Cardiac fibroblast (primary cell): ENCODE results near the gene WDR47.

Experiments
- DNase-seq, 2 donors: peaks; one replicate each; pipeline versions ENCODE4 v3.0.0 to v3.0.0-alpha.2; 2010; ENCODE audit warnings: low read depth in 2 of 2
- H3K4me3 ChIP-seq, 2 donors: replicated peaks in 1 of 2; 1 replicate in 1 of 2; 2 replicates in 1 of 2; pipeline ENCODE4 v1.5.1; 2011; ENCODE audit warnings: low read depth in 2 of 2, low read length in 2 of 2, mild to moderate bottlenecking in 2 of 2, moderate library complexity in 1 of 2
- CTCF ChIP-seq: IDR thresholded peaks from one replicate; pipeline ENCODE4 v1.5.1; 2011; ENCODE audit warnings: low read depth, mild to moderate bottlenecking, low read length, inconsistent platforms

The WDR47 gene

DNA sequence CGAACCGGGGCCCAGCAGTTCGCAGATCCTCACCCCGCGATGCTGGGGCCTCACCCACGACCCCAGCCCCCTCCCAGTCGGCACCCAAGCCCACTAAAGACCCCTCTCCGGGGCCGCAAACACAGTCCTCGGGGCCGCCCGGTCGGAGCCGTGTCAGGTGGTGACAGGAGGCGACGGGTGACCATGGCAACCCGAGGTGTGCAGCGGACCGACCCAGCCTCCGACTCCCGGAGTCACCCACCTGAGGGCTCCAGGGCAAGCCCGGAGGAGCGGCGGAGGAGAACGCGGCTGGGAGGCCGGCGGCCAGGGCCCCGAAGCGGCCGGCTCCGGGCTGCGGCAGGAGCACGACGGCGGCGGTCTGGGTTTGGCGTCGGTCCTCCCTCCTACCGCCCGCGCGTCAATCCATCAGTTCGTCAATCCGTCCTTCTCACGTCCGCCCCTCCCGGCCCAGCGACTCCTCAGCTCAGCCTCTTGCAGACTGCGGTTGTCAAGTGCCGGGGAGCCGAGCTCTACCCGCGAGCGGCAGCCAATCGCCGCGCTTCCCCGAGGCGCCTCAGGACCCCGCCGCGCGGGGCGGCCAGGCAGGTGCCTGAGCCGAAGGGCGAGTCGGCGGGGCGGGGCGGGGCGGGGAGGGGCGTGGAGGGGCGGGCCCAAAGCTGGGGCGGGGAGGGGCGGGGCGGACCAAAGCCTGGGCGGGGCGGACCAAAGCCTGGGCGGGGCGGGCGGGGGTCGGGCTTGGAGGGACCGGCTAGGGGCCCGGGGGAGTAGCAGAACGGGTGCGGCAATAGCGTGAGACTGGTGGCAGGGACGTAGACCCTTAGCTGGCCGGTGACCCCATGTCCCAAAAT lies at the start of gene WDR47:
Gene WDR47, minus strand, starts transcription at position 482 of the 848 bp plus-strand sequence. CDS start 18,590 bp downstream, outside the sequence.
- TF ChIP-seq CTCF, result no peak
- peak; percentile 96 to 97 for DNase-seq
- H3K4me3 ChIP-seq, result peak within 1 kb of the TSS; percentile 94 to 98

DNA sequence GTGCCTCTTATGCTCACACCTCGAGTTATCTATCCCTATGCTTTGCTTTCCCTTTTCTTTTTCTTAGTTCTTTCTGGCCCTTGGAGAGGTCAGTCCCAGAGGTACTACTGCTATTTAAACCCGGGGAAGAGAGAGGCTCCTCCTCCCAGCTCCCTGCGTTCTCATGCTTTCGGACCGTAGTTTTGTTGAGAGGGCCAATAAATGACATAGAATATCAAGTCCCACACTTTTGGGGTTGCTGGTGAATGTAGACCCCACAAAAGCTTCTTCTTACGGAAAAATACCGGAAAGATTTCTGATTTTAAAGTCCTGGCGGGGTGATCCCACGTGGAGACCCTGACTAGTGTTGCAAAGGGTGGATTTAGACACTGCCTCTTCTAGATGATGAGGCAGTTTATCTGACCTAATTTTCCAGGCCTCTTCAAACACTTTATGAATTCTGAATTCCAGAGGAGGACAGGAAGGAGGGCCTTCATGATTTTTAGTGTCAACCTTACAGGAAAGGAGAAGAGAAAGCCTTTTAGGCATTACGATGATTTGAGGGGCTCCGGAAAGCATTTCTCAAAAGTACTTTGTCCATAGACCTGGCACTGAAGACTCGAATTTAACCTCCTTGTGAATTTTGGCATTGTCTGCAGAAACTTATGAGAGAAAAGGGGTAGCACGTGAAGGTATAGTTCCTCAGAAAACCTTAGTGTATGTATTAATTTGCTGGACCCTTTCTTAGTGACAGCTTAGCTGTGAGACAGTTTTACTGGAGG lies 49.4 kb upstream of the WDR47 start:
- H3K4me3 ChIP-seq, result peak overlapping the region; percentile 82 to 88
- peak; percentile 67 to 74 for DNase-seq
- TF ChIP-seq CTCF, result no peak

GRCh38 chr1:109090196-109091077 lies 48.5 kb upstream of the WDR47 start, which contains the start of gene TMEM167B:
TMEM167B (plus strand) TSS chr1:109090764; CDS start chr1:109090873, 109 bp downstream.
- TF ChIP-seq CTCF, result no peak
- H3K4me3 ChIP-seq, result peak within 1 kb of the TSS; percentile 82 to 88

GRCh38 chr1:109089242-109090015 lies 47.5 kb upstream of the WDR47 start:
- TF ChIP-seq CTCF, result peak; percentile 62
- DNase-seq, result peak; percentile 14 to 61
- no peak overlapping the region for H3K4me3 ChIP-seq

More at GRCh38 chr1:109090196-109091077, 48.5 kb upstream of the WDR47 start, which contains the start of gene TMEM167B:
- peak; percentile 96 for DNase-seq

GRCh38 chr1:109084563-109085517 lies 42.9 kb upstream of the WDR47 start:
- DNase-seq, result no peak
- no peak for TF ChIP-seq CTCF
- no peak overlapping the region for H3K4me3 ChIP-seq
